Activated CD8-positive, alpha-beta T cell treated with anti-CD3 and anti-CD28 coated beads for 36 hours (primary cell): ENCODE results near the gene TMEM38B. TPM values are rescaled to one million over a fixed set of nuclear protein-coding genes. Genes with fewer than 3 reads are reported as not detected.
A peak's percentile ranks its signal among the peaks of the same experiment; 100 is the strongest.

ENCODE experiments used
- ATAC-seq: fragments of 200-7000 bp; cut with Tn5 transposase; one replicate; pipeline ENCODE4 v1.10.0; 2021; ENCODE audit warnings: mild to moderate bottlenecking, moderate library complexity
- CTCF ChIA-PET: fragments of 350-600 bp; sonication (Branson Sonifier 250); formaldehyde crosslinking; loops from one replicate; lab custom pipeline; 2021; ENCODE audit warnings: antibody characterized with exemption; lab: Charles Lee
- POLR2A ChIA-PET: fragments of 350-600 bp; sonication (Branson Sonifier 250); formaldehyde crosslinking; loops from one replicate; lab custom pipeline; 2021; ENCODE audit warnings: antibody characterized with exemption; lab: Charles Lee
- DNase-seq: peaks from one replicate; pipeline ENCODE4 v3.0.0-alpha.2; 2020
- H3K27ac Mint-ChIP-seq: one replicate; pipeline ENCODE4 v1.8.0; 2021; ENCODE audit warnings: mild to moderate bottlenecking, mixed read lengths
- H3K27me3 Mint-ChIP-seq: one replicate; pipeline ENCODE4 v1.8.0; 2021; ENCODE audit warnings: mixed read lengths
- H3K36me3 Mint-ChIP-seq: one replicate; pipeline ENCODE4 v1.8.0; 2021; ENCODE audit warnings: low read depth, mixed read lengths
- H3K4me1 Mint-ChIP-seq: one replicate; pipeline ENCODE4 v1.8.0; 2021; ENCODE audit warnings: low read depth, mixed read lengths
- H3K4me3 Mint-ChIP-seq: one replicate; pipeline ENCODE4 v1.8.0; 2021; ENCODE audit warnings: mild to moderate bottlenecking, moderate library complexity, mixed read lengths
- H3K9me3 Mint-ChIP-seq: one replicate; pipeline ENCODE4 v1.8.0; 2021; ENCODE audit warnings: mixed read lengths
- CTCF ChIP-seq: fragments of 200-600 bp; IDR thresholded peaks from one replicate; pipeline ENCODE4 v1.8.0; 2022; ENCODE audit warnings: antibody characterized with exemption, mild to moderate bottlenecking
- intact Hi-C: fragments of 100-400 bp; cut with micrococcal nuclease; formaldehyde crosslinking; loops from one replicate; pipeline ENCODE4 v1.10.0; 2022
- total RNA-seq, 2 experiments: library from RNA; stranded (reverse); gene quantifications; one replicate each; pipeline ENCODE4 v1.2.3, GENCODE V29; 2021

Gene TMEM38B
- total RNA-seq, 2 experiments from 2014 or later: 8.2 to 11.3 TPM

- no peak overlapping the region for H3K4me3 Mint-ChIP-seq
- intact Hi-C loops: no loop called here
- H3K27ac Mint-ChIP-seq: no peak overlapping the region
- POLR2A ChIA-PET: no interaction called here
- TF ChIP-seq CTCF: no peak
- DNase-seq (no peak), ATAC-seq (no peak)
- H3K27me3 Mint-ChIP-seq: no peaks in the 10 kb centered on the region
- CTCF ChIA-PET: no interaction called here
- peaks cover 8% of the 10 kb centered on the region for H3K36me3 Mint-ChIP-seq
- H3K4me1 Mint-ChIP-seq: peaks cover 11% of the 10 kb centered on the region
- H3K9me3 Mint-ChIP-seq: no peaks in the 10 kb centered on the region
These were observed 11.8 kb downstream of the TMEM38B start for GRCh38 chr9:105706156-105706555.

GRCh38 chr9:105708405-105708804 is 14.1 kb downstream of the TMEM38B start:
- Mint-ChIP-seq H3K4me1 (peaks cover 7% of the 10 kb centered on the region), H3K27ac (peak overlapping the region; percentile 29), H3K4me3 (peak overlapping the region; percentile 41), H3K36me3 (peaks cover 8% of the 10 kb centered on the region), H3K9me3 (no peaks in the 10 kb centered on the region), H3K27me3 (no peaks in the 10 kb centered on the region)
- ChIA-PET POLR2A (no interaction called here), CTCF (no interaction called here)
- no peak for TF ChIP-seq CTCF
- intact Hi-C loops: no loop called here
- ATAC-seq (no peak), DNase-seq (no peak)

GRCh38 chr9:105710638-105711037 is 16.3 kb downstream of the TMEM38B start:
- ChIA-PET POLR2A (no interaction called here), CTCF (no interaction called here)
- no peak for TF ChIP-seq CTCF
- Mint-ChIP-seq H3K36me3 (peaks cover 8% of the 10 kb centered on the region), H3K4me1 (peaks cover 7% of the 10 kb centered on the region), H3K27ac (no peak overlapping the region), H3K27me3 (no peaks in the 10 kb centered on the region), H3K9me3 (no peaks in the 10 kb centered on the region), H3K4me3 (no peak overlapping the region)
- no peak for DNase-seq
- ATAC-seq: no peak
- intact Hi-C loops: loop anchor here (10.0 kb wide), 2 partner anchors 106 to 286 kb away; no protein-coding TSS in a partner anchor

GRCh38 chr9:105711867-105712266 is 17.5 kb downstream of the TMEM38B start:
- H3K27me3 Mint-ChIP-seq: no peaks in the 10 kb centered on the region
- ATAC-seq: no peak
- peaks cover 7% of the 10 kb centered on the region for H3K4me1 Mint-ChIP-seq
- no peak for DNase-seq
- no peak overlapping the region for H3K4me3 Mint-ChIP-seq
- H3K9me3 Mint-ChIP-seq: no peaks in the 10 kb centered on the region
- intact Hi-C loops: loop anchor here (10.0 kb wide), 2 partner anchors 107 to 287 kb away; no protein-coding TSS in a partner anchor
- no peak overlapping the region for H3K27ac Mint-ChIP-seq
- H3K36me3 Mint-ChIP-seq: peaks cover 5% of the 10 kb centered on the region
- ChIA-PET POLR2A (no interaction called here), CTCF (no interaction called here)
- no peak for TF ChIP-seq CTCF

GRCh38 chr9:105712297-105712696 is 18.0 kb downstream of the TMEM38B start:
- no peak for TF ChIP-seq CTCF
- intact Hi-C loops: loop anchor here (10.0 kb wide), 2 partner anchors 107 to 287 kb away; no protein-coding TSS in a partner anchor
- ChIA-PET POLR2A (no interaction called here), CTCF (no interaction called here)
- Mint-ChIP-seq H3K9me3 (no peaks in the 10 kb centered on the region), H3K4me1 (peaks cover 7% of the 10 kb centered on the region), H3K27ac (no peak overlapping the region), H3K27me3 (no peaks in the 10 kb centered on the region), H3K36me3 (peaks cover 4% of the 10 kb centered on the region), H3K4me3 (no peak overlapping the region)
- DNase-seq (no peak), ATAC-seq (no peak)
